Right ventricle myocardium superior (tissue), 1 donor: ENCODE measurements around the gene SDE2. TPM values are rescaled to one million over a fixed set of nuclear protein-coding genes. Genes with fewer than 3 reads are reported as not detected.
"Not testable (repeated sequence)": the region's sequence is repeated elsewhere in the genome, so short reads cannot be mapped to it uniquely, and the experiment has no call there.

Experiments
- ATAC-seq: fragments of 200-7000 bp; cut with Tn5 transposase; one replicate; pipeline ENCODE4 v1.9.1; 2020; ENCODE audit warnings: mild to moderate bottlenecking; ENCODE audit not compliant: poor library complexity
- DNase-seq: peaks from one replicate; pipeline ENCODE4 v3.0.0-alpha.2; 2020
- intact Hi-C: fragments of 100-400 bp; cut with DNase I; formaldehyde crosslinking; loops from one replicate; pipeline ENCODE4 v1.11.2; 2022
- total RNA-seq: library from RNA; stranded (reverse); fragmentation: NEBNext Ultra II Directional; extraction: Animal tissue kit (Norgen Biotek cat#: 25700); gene quantifications from one replicate; pipeline ENCODE4 v1.2.1, GENCODE V29; 2021
- donor health status: DM: no; HTN: yes; CAD: no; lungs with severe emphysema.

The SDE2 gene
- total RNA-seq, 1 donor from 2014 or later, result 9.4 TPM

DNA sequence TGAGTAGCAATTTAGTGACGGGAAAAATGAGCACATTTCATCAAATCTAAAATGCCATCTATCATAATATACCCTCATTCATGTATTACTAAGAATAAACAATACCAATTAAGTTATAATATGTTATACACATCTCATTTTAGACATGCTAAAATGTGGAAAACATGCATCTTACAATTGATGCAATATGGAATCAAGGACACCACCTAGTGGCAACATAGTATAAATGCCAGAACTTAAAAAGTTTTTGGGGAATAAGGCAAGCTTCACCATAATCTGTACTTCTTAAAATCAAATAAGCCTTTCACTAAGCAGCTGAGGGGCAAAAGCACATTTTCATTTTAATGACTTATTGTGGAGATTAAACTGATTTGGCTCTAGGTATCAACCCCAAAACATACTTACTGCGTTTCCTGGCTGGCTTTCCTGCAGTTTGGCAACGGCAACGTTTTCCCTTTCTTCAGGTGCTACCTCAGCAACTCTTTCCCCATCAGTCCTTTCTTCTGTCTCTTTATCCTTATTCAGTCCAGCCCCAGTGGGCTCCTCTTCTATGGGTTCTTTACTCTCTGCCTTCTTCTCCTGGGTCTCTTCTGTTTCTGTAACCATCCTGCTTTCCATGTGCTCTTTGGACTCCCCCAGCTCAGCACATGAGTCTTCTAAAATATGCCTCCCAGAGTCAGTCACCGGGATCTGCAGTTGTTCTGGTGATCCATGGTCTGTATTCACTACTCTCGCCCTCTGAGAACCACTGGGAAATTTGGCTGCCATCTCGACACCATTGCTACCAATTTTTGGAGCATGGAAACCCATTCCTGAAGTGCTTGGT lies 11.4 kb downstream of the SDE2 start:
- ATAC-seq (no peak), DNase-seq (no peak)
- intact Hi-C loops, result no loop called here

GRCh38 chr1:225981714-225982113 lies 17.4 kb downstream of the SDE2 start:
- ATAC-seq (no peak), DNase-seq (no peak)
- intact Hi-C loops, result no loop called here

- DNase-seq (no peak), ATAC-seq (peak; percentile 73)
- intact Hi-C loops, result no loop called here
Observed at GRCh38 chr1:225980005-225980836, 18.9 kb downstream of the SDE2 start.

DNA sequence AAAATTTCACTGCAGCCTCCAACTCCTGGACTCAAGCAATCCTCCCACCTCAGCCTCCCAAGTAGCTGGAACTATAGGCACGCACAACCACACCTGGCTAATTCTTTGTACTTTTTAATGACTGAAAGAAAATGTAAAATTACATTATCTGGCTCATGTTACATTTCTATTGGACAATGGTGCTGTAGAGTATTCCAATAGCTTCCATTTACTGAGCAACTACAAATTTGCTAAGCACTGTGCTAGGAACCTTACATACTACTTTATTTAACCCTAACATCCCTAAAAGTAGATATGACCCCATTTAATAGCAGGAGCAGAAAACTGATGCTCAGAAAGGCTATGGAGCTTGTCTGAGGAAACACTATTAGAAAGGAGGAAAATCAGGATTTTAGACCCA lies 19.7 kb downstream of the SDE2 start:
- intact Hi-C loops, result loop anchor here (5.0 to 10.0 kb wide), 2 partner anchors 205 to 662 kb away; partner anchors contain the start of gene SRP9
- ATAC-seq (no peak), DNase-seq (no peak)

DNA sequence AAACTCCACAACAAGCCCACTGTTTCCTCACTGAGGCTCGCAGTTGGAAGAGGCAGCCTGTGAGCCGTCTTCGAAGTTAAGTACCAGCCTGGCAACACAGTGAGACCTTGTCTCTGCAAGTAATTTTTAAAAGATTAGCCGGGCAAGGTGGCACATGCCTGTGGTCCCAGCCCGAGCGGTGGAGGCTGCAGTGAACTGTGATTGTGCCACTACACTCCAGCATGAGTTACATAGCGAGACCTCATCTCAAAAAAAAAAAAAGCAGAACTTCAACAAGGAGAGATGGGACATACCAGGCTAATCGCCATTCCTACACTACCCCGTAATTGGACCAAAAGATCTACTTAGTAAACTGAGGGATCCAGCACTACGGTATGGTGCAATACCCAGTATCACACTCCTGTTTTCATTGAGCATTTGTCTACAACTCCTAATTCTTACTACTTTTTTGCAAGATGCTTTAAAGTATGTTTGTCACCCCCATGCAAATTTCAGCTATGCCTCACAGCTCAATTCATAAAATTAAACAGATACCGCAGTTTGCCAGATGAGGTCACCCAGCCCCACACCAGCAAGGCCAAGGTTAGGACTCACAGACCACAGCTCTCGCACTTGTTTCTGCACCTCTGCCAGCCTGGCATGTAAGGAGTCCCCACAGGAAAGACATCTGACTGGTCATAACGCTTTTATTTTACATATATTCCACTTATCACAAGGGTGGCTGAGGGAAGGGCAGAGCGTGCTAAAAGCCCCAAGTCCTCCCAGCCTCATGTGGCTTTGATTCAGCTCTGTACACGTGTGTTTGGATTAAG lies 21.0 kb downstream of the SDE2 start:
- ATAC-seq (no peak), DNase-seq (no peak)
- intact Hi-C loops, result loop anchor here (2.0 to 10.0 kb wide), 3 partner anchors 203 to 661 kb away; partner anchors contain the start of gene SRP9

GRCh38 chr1:225975146-225975545 lies 24.0 kb downstream of the SDE2 start:
- intact Hi-C loops, result loop anchor here (5.0 to 10.0 kb wide), 2 partner anchors 200 to 658 kb away; partner anchors contain the start of gene SRP9
- not testable (repeated sequence) for DNase-seq, ATAC-seq

DNA sequence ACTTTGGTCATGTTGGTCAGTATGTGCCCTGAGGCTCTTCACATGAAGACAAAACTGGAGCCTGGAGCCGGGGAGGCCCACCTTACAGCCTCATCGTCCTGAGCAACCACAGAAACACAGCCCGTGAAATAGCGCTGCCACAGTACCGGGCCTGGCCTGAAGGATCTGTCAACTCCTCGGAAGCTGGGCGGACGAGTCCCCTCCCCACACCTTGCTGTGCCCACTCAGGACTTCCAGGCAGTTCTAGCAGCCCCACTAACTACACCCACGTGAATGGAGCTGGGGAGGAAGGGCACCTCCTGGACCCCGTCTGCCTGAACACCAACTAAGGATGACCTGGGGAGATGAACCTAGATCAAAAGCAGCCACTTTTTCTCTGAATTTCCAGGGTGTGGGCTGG lies 24.7 kb downstream of the SDE2 start:
- intact Hi-C loops, result loop anchor here (10.0 kb wide), 1 partner anchor 200 kb away; the partner anchor contains the start of gene SRP9
- DNase-seq, result no peak
- no peak for ATAC-seq

GRCh38 chr1:225973158-225973557 lies 26.0 kb downstream of the SDE2 start:
- ATAC-seq, result no peak

GRCh38 chr1:225972344-225973152 lies 26.6 kb downstream of the SDE2 start:
- DNase-seq (no peak), ATAC-seq (no peak)
- intact Hi-C loops, result loop anchor here (10.0 kb wide), 1 partner anchor 198 kb away; the partner anchor contains the start of gene SRP9

More at GRCh38 chr1:225973158-225973557, 26.0 kb downstream of the SDE2 start:
- intact Hi-C loops, result loop anchor here (10.0 kb wide), 1 partner anchor 198 kb away; the partner anchor contains the start of gene SRP9
- DNase-seq, result no peak

GRCh38 chr1:225970592-225971157 lies 28.5 kb downstream of the SDE2 start:
- not testable (repeated sequence) for DNase-seq, ATAC-seq
- intact Hi-C loops, result loop anchor here (10.0 kb wide), 1 partner anchor 196 kb away; the partner anchor contains the start of gene SRP9

GRCh38 chr1:225969751-225970150 lies 29.4 kb downstream of the SDE2 start:
- not testable (repeated sequence) for DNase-seq

GRCh38 chr1:225965231-225965630 lies 33.9 kb downstream of the SDE2 start:
- no peak for ATAC-seq
- intact Hi-C loops, result no loop called here
- no peak for DNase-seq

More at GRCh38 chr1:225969751-225970150, 29.4 kb downstream of the SDE2 start:
- not testable (repeated sequence) for ATAC-seq
- intact Hi-C loops, result loop anchor here (10.0 kb wide), 1 partner anchor 195 kb away; the partner anchor contains the start of gene SRP9

DNA sequence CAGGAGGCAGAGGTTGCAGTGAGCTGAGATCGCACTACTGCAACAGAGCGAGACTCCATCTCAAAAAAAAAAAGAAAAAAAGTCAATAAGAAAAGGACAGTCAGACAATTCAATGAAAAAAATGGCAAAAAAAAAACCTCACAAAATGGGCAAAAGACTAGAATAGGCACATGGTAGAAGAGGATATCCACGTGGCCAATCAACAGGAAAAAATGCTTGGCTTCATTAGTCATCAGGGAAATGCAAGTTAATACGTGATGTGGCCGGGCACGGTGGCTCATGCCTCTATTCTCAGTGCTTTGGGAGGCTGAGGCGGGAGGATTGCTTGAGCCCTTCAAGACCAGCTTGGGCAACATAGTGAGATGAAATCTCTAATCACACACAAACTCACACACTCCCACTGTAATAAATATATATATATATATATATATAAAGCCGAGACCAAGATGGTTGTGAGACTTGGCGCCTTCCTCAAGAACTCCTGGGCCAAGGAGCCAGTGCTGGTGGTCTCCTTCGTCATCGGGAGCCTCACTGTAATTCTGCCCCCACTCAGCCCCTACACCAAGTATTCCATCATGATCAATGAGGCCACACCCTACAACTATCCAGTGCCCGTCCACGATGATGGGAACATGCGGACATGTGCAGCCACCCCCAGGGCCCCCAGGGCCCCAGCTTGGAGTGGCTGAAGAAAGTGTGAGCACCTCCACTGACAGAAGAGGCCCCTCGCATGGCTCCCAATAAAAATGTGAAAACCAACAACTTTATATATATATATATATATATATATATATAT lies 35.2 kb downstream of the SDE2 start:
- ATAC-seq (no peak), DNase-seq (no peak)
- intact Hi-C loops, result no loop called here

DNA sequence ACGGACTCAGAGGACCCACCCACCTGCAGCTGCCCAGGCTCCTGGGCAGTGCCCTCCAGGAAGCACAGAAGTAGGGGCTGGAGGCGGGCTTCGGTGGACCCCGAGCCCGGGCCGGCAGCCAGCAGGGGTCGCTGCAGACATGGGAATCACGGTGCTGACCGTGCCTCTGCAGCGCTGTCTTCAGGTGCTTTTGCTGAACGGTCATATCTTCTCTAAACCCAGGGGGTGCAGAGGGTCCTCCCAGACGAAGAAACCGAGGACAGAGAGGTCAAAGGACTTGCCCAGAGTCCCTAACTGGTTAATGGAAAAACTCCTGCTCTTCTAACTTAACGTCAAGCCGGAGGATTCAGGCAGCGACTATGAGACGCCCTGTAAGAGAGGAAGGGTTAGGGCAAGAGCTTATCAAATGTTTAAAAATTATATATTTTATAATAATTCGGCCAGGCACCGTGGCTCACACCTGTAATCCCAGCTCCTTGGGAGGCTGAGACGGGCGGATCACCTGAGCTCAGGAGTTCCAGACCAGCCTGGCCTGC lies 36.6 kb downstream of the SDE2 start:
- peak; percentile 67 for DNase-seq
- peak; percentile 65 for ATAC-seq
- intact Hi-C loops, result no loop called here

- intact Hi-C loops, result no loop called here
- DNase-seq, result no peak
- no peak for ATAC-seq
Observed at GRCh38 chr1:225961659-225962439, 37.3 kb downstream of the SDE2 start.
